Fibroblast of skin of right quadriceps (primary cell): ENCODE measurements around the gene TMEM222.
A peak's percentile ranks its signal among the peaks of the same experiment; 100 is the strongest.

Source experiments
- DNase-seq: peaks from one replicate; pipeline ENCODE4 v3.0.0-alpha.2; 2013

The TMEM222 gene

GRCh38 chr1:27360159-27361043 lies 38.4 kb downstream of the TMEM222 start:
- no peak for DNase-seq

GRCh38 chr1:27361044-27361402 lies 39.1 kb downstream of the TMEM222 start:
- DNase-seq: no peak

- no peak for DNase-seq
Measured at GRCh38 chr1:27361553-27361952, 39.6 kb downstream of the TMEM222 start.

GRCh38 chr1:27363766-27364695 lies 42.1 kb downstream of the TMEM222 start:
- no peak for DNase-seq

GRCh38 chr1:27364696-27365371 lies 42.9 kb downstream of the TMEM222 start:
- DNase-seq: no peak

- peak; percentile 88 for DNase-seq
Measured at GRCh38 chr1:27365372-27366112, 43.6 kb downstream of the TMEM222 start.

GRCh38 chr1:27366113-27366410 lies 44.1 kb downstream of the TMEM222 start:
- peak; percentile 82 for DNase-seq

- DNase-seq: peak; percentile 73
Measured at GRCh38 chr1:27366411-27367159, 44.6 kb downstream of the TMEM222 start, which contains the start of gene MAP3K6. Gene MAP3K6, minus strand, starts transcription at chr1:27366961. Its CDS starts 364 bp downstream, at chr1:27366597.

- no peak for DNase-seq
Measured at GRCh38 chr1:27367160-27367650, 45.2 kb downstream of the TMEM222 start.

GRCh38 chr1:27368869-27369582 lies 47.1 kb downstream of the TMEM222 start:
- DNase-seq: no peak

- DNase-seq: no peak
Measured at GRCh38 chr1:27372022-27372807, 50.3 kb downstream of the TMEM222 start.

- no peak for DNase-seq
Measured at GRCh38 chr1:27372808-27373690, 51.1 kb downstream of the TMEM222 start.

- no peak for DNase-seq
Measured at GRCh38 chr1:27374362-27375086, 52.6 kb downstream of the TMEM222 start, which contains the start of gene FCN3. Gene FCN3, minus strand, starts transcription at chr1:27374824. Its CDS starts 6 bp downstream, at chr1:27374818.

- no peak for DNase-seq
Measured at GRCh38 chr1:27377760-27378495, 56.0 kb downstream of the TMEM222 start.

GRCh38 chr1:27379564-27380122 lies 57.7 kb downstream of the TMEM222 start:
- no peak for DNase-seq

- no peak for DNase-seq
Measured at GRCh38 chr1:27380224-27380623, 58.3 kb downstream of the TMEM222 start.
